Measurements from ENCODE around the gene ZSWIM9.
A peak's percentile ranks its signal among the peaks of the same experiment; 100 is the strongest.
"Not testable (repeated sequence)": the region's sequence is repeated elsewhere in the genome, so short reads cannot be mapped to it uniquely, and the experiment has no call there.

ZSWIM9 gene

DNA sequence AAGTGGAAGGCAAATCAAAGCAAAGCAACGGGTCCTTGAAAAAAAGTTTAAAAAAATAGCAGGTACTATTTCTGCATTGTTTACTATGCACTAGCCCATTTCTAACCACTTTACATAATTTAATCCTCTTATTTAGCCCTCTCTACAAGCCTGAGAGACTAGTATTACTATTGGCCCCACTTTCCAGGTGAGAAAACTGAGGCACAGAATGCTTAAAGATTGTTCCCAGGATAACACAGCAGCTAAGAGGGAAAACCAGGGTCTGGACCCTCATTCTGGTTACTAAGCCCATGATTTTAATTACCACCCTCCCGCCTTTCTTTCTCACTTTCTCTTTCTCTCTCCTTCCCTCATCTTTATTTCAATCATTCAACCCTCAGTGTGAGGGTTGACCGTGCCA, 5.7 kb downstream of the ZSWIM9 start:
- no peak for DNase-seq

DNA sequence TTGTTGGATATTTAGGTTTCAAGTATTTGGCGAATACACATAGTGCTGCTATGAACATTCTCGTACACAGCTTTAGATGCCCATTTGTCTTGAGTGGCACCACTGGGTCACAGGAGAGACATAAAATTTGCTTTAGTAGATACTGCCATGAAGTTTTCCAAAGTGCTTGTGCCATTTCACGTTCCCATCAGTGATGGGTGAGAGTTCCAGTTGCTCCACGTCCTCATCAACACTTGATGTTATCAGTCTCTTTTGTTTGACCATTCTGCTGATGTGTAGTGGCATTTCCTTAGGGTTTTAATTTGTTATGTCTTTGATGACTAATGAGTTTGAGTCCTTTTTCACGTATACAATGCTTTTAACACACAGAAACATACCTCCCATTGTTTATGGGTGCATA, 11.0 kb downstream of the ZSWIM9 start:
- no peak for DNase-seq

DNA sequence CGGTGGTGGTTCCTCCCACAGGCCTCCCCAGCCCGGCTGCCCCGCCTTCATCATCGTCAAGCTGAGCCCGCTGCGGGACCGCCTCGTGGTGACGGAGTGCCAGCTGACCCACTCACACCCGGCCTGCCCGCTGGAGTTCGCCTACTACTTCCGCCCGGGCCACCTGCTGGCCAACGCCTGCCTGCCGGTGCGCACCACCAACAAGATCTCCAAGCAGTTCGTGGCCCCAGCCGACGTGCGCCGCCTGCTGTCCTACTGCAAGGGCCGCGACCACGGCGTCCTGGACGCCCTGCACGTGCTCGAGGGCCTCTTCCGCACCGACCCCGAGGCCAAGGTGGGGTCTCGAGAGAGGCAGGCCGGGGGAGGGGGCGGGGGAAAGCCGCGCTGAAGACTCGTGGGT, 12.0 kb downstream of the ZSWIM9 start:
- no peak for DNase-seq

DNA sequence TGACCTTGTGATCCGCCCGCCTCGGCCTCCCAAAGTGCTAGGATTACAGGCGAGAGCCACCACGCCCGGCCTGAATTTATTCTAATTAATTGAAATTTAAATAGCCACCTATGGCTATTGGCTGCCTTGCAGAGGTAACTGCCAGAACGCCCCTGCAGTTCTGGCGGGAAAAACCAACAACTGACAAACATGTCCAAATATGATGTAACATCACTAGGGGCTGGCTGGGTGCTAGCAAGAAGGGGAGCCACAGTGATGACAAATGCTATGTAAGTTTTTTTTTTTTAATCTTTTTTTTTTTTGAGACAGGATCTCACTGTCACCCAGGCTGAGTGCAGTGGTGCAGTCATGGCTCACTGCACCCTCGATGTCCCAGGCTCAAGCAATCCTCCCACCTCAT, 12.9 kb downstream of the ZSWIM9 start:
- no peak for DNase-seq

DNA sequence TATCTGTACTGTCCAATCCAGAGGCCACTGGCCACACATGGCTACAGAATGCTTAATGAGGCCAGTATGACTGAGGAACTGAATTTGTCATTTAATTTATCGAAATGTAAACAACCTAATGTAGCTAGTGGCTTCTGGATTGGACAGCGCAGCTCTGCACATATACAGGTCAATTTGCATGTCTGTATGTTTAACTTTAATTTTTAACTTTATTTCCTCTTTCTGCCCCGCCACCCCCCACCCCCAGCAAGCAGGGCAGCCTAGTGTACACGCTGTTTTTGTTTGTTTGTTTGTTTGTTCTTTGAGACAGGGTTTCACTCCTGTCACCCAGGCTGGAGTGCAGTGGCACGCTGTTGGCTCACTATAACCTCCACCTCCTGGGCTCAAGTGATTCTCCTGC, 15.5 kb downstream of the ZSWIM9 start:
- DNase-seq, result no peak

DNA sequence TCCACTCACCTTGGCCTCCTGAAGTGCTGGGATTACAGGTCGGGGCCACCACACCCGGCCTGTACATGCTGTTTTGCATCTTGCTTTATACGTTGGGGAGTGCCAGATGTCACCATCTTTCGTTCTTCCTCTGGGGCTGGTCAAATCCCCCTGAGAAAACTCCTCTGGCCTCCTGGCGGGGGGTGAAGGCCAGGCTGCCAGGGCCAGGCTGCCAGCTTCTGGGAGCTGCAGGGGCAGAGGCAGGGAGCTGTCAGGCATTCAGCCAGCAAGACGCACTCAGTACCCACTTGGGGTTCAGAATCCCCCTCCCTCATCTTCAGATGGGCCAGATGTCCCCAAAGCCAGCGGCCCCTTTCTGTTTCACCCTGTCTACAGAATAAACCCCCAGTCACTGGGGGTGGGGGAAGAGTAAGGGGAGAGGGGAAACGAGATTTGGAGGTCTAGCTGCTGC, 16.1 kb downstream of the ZSWIM9 start:
- DNase-seq, result no peak

DNA sequence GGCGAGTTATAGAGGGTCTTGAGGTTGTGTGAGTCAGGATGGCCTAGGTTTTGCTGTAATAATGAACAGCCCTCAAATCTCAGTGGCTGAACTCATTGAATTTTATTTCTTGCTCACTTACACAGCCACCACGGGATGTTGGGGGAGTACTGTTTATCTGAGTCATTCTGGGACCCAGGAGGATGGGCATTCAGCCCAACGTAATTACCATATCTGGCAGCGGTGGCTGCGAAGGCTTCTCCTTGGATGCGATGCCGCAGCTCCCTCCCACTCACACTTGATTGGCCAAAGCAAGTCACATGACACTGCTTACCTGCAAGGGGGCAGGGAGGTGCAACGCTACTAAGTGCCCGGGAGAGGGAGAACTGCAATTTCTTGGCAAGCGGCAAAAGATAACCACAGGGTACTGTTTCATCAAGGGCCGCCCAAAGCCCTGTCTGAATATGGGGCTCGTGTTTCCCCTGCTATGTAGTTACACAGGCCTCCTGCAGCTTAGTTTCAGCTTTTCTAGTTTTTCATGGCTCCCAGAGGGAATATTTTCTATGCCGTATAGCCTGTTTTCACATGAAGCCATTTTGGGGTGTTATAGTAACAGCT, 19.9 kb downstream of the ZSWIM9 start:
- DNase-seq, result peak; percentile 24

DNA sequence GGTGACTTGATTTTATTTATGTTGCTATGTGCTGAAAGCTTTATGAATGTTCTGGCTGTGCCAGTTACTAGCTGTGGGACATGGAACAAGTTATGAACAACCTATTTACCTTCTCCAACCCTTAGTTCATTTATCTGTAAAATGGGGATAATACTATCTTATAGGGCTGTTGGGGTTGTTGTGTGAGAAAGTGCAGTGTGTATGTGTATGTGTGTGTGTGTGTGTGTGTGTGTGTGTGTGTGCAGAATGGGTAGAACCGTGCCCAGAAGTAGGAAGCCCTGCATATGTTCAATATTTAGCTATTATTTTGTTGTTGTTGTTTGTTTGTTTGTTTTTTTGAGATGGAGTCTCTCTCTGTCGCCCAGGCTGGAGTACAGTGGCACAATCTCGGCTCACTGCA, 20.4 kb downstream of the ZSWIM9 start:
- DNase-seq, result no peak

DNA sequence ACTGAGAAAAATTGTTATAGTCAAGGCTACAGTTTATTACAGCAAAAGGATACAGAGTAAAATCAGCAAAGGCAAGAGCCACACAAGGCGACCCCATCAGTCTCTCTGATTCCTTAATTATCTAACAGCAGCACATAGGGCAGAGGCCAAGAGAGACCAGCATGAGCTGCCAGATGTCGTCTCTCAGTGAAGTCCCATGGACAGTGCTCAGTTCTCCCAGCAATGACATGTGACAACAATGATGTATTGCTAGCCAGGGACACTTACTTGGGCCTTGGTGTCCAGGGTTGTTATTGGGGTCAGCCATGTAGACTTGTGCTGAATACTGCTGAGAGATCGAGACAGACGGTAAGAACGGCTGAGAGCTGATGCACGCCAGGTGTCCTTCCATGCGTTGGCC, 22.3 kb downstream of the ZSWIM9 start:
- DNase-seq, result no peak

DNA sequence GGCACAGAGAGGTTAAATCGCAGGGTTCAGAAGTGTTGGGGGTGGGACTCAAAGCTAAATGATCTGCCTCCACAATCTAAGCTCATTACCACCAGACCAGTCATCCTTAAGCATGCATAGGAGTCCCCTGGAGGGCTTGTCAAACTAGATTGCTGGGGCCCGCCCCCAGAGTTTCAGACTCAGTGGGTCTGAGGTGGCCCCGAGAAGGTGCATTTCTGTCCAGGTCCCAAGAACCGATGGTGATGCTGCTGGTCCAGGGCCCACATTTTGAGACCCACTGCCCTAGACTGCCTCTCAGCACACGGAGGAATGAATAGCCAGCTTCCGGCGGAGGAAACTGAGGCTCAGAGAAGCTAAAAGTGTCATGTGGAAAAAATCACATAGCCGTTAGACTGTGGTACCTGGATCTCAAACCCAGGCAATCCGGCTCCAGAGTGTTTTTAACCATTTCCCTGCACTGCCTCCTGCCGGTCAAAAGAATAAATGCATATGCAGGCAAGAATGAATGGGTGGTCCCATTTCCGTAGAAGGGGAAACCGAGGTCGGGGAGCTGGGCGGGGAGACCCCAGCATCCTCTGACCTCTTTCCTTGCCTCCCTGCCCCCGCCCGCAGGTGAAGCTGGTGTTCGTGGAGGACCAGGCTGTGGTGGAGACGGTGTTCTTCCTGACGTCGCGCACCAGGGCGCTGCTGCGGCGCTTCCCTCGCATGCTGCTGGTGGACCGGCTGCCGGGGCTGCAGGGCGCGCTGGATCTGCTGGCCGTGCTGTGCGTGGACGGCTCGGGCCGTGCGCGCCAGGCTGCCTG, 23.8 kb downstream of the ZSWIM9 start:
- no peak for DNase-seq

DNA sequence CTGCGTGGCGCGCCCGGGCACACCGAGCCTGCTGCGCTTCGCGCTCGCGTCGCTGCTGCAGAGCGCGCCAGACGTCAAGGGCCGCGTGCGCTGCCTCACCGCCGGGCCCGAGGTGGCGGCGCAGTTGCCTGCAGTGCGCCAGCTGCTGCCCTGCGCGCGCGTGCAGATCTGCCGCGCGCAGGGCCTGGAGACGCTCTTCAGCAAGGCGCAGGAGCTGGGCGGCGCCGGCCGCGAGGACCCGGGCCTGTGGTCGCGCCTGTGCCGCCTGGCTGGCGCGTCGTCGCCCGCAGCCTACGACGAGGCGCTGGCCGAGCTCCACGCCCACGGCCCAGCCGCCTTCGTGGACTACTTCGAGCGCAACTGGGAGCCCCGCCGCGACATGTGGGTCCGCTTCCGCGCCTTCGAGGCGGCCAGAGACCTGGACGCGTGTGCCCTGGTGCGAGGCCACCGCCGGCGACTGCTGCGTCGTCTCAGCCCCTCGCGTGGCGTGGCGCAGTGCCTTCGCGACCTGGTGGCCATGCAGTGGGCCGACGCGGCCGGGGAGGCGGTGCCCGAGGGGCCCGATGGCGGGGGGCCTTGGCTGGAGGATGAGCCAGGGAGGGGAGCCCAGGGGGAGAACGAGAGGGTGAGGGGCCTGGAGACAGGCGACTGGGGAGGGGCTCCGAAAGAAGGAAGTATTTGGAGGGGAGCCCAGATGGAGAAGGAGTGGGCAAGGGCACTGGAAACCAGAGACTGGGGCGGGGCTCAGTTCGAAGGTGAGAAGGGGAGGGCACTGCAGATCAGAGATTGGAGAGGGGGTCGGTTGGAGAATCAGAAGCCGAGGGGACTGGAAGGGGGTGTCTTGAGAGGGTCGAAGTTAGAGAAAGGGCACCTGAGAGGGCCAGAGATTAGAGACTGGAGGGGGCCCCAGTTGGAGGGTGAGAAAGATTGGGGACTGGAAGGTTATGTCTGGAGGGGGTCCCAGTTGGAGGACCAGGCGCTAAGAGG, 24.7 kb downstream of the ZSWIM9 start:
- DNase-seq, result no peak

DNA sequence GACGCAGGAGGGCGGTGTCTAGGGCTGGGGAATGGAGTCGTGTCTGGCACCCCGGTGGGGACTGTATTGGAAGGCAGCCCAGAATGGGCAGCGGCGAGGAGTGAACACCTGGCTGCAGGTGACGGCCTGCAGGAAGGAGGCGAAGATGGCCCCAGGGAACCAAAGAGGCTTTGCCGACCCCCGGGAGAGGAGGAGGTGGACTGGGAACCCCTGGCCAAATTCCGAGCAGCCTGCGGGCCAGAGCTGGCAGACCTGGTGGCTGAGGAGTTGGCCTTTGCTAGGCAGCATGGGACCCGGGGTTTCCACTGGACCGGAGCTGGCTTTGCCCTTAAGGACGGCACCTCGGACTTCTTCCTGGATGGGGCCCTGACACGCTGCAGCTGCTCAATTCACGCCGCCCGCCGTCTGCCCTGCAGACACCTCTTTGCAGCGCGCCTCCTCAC, 25.9 kb downstream of the ZSWIM9 start:
- DNase-seq, result no peak

DNA sequence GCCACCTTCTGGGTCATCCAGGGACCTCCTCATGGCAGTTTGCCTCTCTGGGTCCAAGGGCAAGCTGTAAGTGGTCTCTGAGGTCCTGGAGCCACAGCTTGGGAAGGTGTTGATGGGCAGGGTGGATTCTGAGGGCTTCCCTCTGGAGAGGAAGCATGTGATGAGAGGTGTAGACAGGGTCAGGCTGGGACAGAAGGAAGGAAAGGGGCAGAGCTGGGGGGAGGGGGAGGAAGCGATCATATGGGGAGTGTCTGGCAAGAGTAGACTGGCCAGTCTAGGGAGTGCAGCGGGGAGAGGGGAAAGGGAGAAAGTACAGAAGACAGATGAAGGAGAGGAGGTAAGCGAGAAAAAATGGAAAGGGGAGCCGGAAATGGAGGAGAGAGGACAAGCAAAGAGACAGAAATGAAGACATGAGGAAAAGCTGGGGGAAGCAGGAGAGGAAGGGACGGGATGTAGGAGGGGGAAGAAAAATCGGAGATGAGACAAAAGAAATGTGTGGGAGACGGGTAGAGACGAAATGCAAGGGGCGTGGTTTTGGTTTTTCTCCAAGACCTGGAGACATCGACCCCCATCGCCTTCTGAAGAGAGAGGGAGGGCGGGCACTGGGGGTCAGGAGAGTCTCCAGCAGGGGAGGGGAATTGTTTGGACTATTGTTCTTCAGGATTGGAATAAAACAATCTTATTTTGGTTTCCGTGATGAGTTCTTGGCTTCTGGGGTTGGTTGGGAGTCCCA, 26.6 kb downstream of the ZSWIM9 start:
- no peak for DNase-seq

DNA sequence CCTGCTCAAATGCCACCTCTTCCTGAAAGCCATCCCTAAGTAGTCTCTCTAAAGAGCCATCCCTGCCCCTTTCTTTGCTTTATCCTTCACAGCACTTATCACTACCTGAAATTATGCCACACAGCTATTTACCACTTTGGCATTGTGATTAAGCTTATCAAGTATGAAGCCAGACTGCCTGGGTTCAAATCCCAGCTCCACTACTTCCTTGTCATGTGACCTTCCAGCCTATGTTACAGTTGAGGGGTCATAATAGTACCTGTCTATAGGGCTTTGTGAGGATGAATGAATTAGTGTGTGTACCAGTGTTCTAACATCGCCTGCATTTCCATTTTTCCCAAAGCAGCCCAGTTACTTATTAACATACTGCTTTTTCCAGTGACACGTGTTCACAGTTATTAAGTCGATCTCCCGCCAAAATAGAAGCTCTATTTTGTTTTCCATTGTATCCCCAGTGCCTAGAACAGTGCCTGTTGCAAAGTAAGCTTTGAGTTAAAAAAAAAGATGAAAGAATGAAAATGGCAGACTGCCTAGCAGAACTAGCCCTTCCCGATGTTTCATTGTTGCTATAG, 32.8 kb downstream of the ZSWIM9 start:
- no peak for DNase-seq

DNA sequence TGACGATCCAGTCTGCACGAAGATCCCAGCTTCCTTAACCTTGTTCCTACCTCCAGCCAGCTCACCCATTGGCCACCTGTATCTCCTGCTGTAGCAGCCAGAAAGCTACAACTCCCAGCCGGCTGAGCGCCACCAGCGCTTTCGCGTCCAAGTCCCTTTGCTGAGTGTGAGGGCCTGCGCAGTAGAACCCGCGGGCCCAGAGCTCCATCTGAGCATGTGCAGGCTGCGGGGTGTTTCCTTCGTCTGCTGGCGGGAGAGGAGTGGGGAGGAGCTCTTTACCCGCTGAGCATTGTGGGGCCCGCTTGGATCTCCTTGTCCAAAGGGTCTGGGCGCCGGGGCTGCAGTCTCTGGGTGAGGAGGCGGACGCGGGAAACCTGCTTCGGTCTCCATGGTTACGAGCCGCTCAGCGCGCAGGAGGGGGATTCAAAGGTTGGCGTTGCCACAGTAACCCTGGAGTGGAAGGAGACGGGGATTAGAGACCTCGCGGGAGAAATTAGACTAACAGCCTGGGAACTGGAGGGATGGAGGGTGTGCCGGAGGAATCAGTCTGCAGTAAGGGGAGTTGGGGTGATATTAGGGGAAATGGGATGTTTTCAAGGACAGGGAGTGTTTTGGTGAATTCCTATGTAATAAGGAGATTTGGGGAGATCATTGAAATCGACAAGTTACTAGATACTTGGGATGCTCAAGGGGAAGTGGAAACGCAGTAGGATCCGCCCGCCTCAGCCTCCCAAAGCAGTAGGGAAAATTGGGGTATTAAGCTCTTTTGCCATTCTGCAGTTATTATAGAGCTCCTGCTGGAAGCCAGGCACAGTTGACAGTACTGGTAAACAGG, 33.5 kb downstream of the ZSWIM9 start:
- DNase-seq, result peak; percentile 84

DNA sequence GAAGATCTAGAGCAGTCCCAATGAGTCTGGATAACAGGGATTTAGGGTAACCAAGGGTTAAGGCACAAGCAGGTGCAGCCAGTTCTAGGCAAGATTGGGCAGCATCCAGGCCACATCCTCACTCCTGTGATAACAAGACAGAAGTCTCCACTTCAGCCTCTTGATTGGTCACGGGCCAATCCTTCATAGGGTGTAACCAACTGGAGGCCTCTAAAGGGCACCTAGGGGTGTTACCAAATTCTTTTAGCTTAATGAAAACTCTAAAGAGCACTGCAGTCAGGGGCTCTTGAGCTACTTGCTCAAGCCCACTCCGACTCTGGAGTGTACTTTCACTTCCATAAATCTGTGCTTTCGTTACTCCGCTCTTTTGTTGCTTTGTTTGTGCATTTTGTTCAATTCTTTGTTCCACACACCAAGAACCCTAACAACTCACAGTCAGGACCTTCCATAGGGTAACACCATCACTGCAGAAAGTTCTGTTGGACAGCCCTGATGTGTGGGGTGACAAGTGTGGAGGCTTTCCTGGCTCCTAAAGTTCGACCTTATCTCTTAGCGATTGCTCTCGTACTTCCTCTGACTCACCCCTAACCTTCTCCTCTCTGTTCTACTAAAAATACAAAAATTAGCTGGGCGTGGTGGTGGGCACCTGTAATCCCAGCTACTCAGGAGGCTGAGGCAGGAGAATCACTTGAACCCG, 36.1 kb downstream of the ZSWIM9 start:
- no peak for DNase-seq

DNA sequence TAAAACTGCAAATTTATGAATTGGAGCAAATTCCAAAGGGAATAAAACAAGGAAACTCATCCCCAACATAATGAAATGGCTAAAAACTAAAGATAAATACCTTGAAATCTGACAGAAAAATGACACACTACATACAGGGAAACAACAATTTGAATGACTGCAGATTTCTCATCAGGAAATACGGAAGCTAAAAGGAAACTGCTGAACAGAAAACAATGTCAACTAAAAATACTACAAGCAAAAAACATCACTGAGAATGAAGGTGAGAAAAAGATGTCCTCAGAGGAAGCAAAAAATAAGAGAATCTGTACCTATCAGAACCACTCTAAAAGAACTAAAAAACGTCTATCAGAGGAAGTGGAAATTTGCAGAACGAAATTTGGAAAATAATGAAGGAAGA, 39.5 kb downstream of the ZSWIM9 start:
- no peak for DNase-seq

DNA sequence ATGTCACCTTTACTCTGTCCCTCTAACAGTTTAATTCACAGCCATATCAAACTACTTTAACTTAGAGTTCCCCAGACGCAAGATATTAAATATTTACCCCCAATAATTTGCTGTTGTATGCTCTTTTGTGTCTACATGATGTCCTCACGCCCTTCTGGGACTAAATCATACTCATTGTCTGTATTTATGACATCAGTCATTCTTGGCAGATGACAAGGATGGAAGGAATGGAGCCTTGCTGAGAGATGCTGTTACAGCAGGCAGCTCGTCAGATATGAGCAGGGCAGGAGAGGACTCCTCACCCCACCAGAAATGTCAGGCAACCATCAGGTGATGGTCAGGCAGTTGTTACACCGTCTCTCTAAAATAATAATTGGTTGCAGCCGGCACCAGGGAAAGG, 43.5 kb downstream of the ZSWIM9 start:
- no peak for DNase-seq

DNA sequence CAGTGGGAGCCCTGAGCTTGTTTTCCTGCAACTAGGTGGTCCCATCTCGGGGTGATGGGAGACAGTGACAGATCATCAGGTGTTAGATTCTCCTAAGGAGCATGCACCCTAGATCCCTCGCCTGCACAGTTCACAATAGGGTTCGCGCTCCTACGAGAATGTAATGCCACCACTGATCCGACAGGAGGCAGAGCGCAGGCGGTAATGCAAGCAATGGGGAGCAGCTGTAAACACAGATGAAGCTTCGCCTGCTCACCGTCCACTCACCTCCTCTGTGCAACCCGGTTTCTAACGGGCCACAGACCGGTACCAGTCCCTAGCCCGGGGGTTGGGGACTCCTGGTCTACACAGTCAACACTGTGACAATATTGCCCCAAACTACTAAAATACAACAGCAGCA, 46.5 kb downstream of the ZSWIM9 start:
- DNase-seq, result no peak

DNA sequence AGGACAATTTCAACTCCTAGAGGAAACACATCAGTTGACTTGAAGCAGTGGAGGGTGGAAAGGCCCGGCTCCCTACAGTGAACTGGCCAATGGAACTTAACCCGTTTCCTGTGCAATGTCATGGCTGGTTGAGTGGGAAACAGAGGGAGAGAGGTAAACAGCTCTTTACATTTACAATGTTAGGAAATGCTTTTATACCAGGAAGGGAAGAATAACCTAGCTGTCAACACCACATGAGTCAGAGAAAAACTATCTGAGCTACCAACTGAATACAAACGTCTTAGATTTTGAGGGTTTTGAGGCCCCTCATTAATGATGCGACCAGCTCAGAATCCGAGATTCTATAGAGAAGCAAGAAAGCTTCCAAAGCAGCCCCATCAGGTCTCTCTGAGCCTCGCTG, 48.5 kb downstream of the ZSWIM9 start:
- DNase-seq, result no peak

DNA sequence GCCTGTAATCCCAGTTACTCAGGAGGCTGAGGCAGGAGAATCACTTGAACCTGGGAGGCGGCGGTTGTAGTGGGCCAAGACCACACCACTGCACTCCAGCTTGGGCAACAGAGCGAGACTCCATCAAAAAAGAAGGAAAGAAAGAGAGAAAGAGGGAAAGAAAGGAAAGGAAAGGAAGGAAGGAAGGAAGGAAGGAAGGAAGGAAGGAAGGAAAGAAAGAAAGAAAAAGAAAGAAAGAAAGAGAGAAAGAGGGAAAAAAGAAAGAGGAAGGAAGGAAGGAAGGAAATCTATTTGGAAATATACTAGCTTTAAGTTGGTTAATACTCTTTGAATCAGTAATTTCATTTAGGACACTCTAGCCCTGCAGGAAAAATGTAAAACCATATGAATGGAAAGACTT, 50.3 kb downstream of the ZSWIM9 start:
- DNase-seq, result not testable (repeated sequence)
